Gastroesophageal sphincter (tissue), 3 donors: ENCODE results near the gene TPCN1.

Experiments
- CTCF ChIP-seq, 4 experiments: fragments of 200-600 bp in 2 of 4; fragments of 450-650 bp in 2 of 4; sonication (generic) in 1 of 4; IDR thresholded peaks; one replicate each; pipeline ENCODE4 v1.5.1; 2017 to 2019; ENCODE audit warnings: antibody characterized with exemption in 4 of 4, mild to moderate bottlenecking in 2 of 4, moderate library complexity in 2 of 4
- POLR2AphosphoS5 ChIP-seq: sonication (generic); formaldehyde crosslinking; IDR thresholded peaks from one replicate; pipeline ENCODE4 v1.6.1; 2017; ENCODE audit warnings: antibody characterized with exemption

- no peak for TF ChIP-seq CTCF (IDR thresholded peaks at IDR 0.05)
- TF ChIP-seq POLR2AphosphoS5: no peak
These were observed 118.3 kb downstream of the TPCN1 start for GRCh38 chr12:113339540-113339939.
